Measurements from ENCODE around the gene SYNDIG1.

The SYNDIG1 gene

DNA sequence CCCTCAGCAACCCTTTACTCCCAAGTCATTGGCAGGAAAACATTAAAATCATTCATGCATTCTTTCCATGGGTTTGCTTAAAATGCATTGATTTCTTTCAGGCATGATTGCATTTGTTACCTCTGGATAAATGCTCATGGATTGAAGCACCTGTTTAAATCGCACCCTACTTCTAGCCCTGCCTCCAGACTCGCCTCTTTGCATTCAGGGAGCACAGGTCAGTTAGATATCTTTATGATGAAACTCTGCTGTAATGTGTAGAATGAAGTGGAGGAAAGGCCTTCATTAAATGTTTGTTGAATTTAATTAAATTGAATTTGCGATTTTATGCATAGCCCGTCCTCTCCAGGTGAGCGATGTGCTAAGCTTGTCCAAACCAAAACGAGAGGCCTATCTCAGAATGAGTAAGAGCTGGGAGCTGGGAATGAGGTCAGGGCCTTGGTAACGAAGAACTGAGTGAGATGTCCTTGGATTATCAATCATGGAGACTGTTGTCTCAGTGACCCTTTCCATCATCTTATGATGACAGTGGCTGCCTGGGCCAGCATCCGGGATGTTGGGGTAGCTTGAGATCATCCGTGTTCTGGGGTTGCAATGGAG lies 210.1 kb downstream of the SYNDIG1 start:
- no peak for DNase-seq

DNA sequence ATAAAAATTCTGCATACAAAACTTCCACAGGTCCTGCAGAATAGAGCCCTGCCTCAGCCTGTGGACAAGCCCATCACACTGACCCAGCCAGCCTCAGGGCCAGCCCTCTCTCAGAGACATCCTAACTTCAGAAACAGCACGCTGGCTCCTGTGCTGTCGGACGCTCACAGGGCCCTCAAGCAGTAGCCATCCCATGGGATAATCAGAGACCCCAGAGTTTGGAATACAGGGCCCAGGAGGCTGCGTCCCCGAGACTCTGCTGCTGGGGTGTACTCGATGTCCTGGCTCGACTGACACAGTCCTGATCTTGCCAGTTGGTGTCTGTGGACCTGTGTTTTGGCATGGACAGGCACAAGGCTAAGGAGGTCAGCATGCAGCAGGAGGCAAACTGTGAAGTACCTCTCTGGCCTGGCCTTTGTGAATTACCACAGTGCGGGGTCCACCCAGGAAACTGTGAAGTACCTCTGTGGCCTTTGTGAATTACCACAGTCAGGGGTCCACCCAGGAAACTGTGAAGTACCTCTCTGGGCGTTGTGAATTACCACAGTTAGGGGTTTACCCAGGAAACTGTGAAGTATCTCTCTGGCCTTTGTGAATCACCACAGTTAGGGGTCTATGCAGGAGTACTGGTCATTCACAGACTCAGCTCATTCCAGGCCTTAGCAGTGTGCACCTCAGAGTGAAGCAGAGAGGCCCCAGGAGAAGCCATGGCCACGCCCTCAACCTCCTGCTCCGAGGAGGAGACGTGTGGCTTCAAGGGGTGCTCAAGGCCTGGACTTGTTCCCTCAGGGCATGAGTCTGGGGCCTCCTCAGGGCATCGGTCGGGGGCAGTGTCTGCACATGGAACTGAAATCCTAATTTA lies 212.4 kb downstream of the SYNDIG1 start:
- no peak for DNase-seq

DNA sequence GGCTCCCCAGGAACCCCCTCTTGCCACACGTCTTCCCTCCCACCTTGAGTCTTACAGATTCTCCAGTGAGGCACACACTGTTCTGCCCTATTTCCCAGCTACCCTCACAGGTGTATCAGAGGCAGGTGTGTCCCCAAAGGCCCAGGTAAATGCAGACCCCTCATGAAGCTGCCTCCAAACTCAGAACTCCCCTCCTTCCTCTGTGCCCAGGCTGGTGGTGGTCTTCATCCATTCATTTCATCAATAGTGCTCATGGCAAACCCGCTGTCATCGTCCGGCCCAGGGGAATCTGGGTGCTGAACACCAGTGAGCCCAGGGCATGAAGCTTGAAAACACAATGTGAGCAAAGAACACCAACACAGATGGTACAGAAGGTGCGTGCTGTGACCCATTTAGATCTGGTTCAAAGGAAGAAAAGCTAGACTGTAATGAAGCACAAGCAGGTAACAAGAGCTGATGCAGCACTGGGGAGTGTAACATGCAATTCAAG lies 213.1 kb downstream of the SYNDIG1 start:
- DNase-seq, result no peak

DNA sequence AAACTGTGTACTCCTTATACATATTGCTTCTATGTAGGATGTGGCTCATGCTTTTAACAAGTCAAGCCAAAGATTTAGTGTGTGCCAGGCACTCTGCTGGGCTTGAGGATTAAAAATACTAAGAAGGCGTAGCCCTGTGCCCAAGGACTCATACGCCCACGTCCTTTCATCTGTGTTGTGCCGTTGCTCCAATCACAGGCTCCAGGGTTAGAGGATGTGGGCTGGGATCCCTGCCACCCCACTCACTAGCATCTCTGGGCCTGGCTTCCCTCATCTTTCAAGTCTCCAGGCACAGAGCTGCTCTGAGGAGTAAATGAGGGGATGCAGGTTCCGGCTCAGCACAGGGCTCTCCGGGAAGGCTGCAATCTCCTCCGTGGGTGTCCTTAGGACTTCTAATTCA lies 214.2 kb downstream of the SYNDIG1 start:
- no peak for DNase-seq

DNA sequence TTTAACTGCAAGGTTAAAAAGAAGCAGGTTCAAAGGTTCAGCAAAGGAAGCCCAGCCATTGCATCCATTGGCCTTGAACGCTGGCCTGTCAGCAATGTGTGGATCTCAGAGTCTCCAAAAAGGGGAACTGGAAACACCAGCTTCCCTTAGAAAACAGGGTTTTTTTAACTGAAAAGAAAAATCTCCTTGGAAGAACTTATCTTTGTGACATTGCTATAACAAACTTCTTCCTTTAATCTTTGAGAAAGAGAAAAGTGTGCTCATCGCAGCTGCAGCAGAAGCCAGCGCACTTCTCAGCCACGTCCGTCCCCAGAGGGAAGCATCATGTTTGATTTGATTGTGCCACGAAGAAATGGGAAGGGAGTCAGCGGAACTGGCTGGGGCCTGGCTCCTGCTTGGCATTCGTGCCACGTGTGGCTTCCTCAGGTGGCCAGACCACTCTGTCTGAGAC lies 215.0 kb downstream of the SYNDIG1 start:
- DNase-seq, result no peak

DNA sequence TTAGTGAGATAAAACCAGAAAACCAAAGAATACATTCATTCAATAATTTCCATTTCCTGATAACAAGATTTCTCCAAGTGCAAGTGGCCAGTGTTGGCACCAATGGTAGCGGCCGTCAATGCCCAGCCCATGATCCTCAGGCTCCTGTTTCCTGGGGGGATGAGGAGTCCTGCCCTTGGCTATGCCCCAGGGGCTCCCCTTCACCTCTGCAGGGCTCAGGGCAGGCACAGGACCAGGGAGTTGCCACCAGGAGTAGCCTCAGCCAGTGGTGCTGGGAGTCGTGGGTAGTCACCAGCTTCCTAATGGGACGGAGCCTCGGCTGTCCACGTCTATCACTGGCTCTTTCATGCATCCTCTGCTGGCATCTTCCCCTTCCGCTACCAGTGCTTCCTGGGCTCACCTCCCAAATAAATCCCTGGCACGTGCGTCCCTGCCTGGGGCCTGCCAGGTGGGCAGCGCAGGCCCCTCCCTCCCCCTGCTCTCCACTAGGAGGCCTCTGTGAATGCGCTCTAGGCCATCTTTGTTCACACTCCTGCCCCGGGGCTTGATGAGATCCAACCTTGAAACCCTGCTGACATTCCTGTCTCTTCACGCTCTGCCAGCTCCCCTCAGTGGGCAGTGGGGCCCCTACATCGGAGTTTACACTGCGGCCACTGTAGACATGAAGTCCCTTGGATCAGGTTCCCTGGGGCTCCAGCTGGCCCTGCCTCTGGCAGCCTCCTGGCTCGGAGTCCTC lies 215.7 kb downstream of the SYNDIG1 start:
- no peak for DNase-seq

DNA sequence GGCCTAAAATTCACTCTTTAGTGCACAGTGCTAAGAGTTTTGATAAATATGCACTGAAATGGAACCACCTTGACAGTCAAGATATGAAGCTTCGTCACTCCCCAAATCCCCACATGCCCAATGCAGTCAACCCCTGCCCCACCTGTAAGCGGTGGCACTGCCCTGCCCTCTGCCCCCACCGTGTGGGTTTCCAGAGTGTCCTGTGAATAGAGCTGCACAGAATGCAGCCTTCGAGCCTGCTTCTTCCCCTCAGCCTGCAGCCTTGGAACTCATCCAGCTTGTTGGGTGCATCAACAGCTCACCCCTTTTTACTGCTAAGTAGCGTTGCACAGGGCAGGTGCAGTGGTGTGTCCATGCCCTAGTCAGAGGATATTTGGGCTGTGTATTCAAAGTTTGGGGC lies 216.3 kb downstream of the SYNDIG1 start:
- DNase-seq, result no peak

DNA sequence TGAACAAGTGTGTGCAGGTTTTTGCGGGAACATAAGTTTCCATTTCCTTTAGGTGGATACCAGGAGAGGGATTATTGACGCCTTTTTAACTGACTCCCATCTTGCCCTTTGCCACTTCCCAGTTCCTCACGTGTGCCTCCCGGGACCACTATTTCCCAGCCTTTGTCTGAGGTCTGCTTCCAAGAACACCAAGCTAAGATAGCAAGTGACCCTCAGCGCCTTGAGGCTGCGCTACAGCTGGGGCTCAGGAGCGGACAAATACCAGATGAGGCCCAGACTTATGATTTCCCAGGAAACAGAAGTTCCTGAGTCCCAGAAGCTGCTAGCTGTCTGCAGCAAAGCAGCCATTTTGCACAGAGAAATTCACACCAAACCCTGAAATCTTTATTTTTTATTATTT lies 216.7 kb downstream of the SYNDIG1 start:
- no peak for DNase-seq

DNA sequence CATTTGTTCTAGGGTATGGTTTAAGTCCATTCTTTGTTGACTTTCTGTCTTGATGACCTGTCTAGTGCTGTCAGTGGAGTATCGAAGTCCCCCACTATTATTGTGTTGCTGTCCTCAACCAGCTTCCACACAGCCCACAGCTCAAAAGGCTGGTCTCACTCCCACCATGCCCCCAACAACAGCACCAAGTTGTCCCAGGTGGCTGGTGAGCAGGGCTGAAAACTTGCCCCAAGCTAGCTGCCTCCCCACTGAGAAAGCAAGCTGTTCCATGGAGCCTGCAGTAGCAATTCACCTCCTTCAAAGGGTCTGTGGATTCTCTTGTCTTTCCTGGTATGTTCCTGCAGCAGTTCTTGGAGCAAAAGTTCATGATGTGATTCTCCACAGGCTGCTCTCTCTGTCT lies 221.0 kb downstream of the SYNDIG1 start:
- DNase-seq, result no peak

DNA sequence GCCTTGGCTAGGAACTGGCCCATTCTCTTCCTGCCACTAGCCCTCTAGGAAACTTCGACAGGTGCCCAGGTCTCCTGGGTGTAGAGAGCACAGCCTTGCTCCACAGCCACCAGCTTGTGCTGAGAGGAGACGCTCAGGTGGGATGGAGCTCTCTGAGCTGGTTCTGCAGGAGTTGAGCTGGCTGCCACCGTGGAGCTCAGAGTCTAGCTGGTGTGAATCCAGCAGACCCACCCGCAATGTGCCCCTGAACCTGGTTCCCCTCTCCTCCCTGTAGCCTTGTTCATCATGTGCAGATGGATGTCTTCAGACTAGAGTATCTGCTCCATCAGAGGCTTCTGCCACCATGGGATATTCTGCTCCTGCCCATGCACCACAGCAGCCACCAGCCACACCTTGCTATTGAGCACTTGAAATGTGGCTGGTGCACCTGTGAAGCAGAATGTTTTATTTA lies 222.5 kb downstream of the SYNDIG1 start:
- DNase-seq, result no peak

DNA sequence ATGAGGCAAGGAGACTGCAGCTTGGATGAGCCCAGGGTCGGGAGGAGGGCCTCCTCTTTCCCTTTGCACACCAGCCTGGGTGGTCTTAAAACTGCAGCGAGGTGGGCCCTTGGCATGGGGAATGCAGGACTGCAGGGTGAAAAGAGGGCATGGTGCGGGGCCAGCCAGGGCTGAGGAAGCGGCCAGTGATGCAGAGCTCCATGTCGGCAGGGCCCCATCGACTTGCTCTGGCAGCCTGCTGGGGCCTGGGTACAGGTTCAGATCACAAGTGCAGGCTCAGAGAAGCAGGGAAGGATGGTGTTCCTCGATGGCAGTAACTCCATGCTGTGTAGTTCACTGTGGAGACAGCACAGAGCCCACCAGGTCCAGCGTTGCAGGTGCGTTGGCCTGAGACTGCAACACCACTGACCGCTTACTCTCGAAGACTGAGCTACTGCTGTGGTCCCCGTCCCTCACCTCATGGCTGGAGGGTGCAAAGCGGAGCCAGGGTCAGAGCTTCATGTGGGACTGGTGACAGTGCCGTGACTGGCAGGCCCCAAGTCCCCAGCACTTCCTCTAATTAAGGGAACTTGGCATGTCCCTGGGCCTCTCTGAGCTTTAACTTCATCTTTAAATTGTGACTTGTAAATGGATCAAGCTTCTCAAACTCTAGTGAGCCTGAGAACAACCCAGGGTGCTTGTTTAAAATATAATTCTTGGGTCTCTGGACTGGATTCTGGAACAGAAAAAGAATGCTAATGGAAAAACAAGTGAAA lies 223.2 kb downstream of the SYNDIG1 start:
- DNase-seq, result no peak

DNA sequence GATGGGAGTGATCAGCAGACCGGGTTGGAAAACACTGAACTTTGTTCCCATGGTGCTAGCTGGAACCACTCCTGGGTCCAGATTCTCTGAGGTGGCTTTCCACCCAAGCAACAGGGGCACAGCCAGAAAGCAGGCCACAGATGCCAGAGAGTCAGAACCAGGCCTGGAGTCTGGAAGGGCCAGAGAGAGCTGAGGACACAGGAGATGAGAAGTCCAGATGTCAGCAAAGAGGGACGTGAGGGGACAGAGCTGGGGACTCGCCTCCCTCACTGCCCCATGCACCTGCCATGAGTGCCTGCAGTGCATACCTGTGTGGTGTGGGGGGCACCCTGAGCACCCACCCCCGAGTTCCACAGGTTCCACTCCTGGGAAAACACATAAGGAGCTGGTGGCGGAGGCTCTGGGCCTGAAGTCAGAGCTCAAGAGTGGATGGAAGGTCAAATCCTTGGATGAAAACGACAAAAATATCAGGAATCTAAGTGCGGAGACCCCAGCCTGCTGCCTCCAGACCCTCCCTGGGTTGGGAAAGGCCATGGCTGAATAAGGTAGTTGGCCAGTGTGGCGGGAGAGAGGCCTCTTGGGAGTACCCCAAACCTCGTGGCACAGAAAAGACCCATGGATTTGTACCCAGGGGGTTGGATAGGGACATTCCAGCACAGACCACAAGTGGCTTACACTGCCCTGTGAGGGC lies 224.2 kb downstream of the SYNDIG1 start:
- DNase-seq, result no peak

DNA sequence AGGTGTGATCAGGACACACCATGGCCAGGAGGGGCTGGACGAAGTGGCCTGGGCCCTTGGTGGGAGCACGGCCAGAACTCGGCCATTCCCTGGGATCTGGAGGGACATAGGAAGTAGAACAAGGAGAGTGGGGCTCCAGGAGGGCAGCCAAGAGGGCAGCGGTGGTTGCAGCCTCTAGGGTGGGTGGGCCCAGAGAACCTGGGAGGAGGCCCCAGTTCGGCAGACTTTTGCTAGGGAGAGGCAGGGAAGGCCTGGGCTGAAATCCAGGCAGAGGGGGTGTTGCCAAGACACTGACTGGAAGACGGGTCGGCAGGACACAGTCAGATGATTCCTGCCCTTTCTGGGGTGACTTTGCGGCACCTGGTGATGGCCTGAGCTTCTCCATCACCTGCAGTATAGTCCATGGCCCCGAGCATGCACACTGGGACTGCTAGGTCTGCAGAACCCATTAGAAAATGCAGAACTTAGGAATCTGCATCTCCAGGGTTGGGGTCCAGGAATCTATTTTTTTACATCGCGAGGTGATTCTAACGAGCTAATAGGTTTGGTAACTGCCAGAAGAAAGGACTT lies 224.8 kb downstream of the SYNDIG1 start:
- no peak for DNase-seq

DNA sequence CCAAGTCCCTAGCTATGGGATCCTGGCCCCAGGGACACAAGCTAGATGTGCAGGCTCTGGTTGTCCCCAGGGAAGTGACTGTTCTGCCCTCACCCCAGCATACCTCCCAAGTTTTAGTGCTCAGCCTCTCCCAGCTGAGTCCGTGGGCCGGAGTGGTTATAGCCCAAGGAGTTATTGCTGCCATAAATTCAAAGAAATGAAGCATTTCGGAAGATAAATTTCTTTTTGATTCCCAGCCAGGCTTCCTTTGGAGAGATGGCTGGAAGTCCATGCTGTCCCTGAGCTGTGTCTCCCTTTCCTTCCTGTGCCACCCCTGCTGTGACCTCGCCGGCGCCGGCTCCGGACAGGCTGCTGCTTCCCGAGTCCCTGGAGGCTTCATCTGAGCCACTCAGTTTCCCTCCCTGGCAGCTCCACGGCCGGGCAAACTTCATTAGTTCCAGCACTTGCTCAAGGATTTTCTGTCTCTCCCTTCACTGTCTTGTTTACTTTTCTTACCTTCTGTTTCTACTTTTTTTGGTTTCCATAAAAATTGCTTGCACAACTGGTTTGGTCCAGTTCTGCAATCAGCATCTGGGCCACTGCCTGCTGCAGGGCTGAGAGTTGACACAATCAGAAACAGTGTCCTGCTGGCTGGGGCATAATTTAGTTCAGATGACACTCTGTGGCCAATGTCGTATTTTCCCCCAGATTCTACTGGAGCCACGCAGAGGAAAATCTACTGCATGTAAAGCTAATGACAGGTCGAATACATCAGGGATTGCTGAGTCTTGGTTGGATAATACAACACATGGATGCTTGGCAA lies 225.5 kb downstream of the SYNDIG1 start:
- no peak for DNase-seq

DNA sequence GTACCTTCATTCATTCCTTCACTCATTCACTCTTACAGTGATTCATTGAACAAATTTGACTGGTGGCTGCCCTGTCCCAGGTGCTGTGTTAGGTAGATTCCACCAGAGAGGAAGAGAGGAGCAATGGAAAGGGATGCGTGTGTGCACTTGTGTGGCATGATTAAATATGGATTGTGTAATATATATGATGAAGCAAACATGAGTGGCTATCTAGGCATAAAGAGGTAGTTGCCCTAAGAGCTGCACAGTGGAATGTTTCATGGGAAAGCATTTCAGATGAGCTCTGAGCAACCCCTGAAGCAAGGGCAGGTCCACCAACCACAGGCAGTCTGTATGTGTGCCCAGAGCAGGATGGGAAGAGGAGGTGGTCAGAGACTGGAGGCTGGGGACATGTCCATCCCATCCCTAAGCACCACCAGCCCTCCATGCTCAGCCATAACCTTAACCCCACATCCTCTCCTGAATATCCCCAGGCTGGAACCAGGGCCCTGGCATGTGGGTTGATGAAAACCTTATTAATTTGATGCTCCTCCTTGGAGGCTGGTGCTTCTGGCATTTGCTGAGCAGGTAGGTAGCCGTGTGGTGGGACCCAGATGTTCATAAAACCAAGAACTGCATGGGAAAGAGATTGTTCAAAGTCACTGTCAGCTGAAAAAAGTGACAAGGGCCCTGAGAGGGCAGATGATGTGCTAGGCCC lies 226.2 kb downstream of the SYNDIG1 start:
- no peak for DNase-seq

DNA sequence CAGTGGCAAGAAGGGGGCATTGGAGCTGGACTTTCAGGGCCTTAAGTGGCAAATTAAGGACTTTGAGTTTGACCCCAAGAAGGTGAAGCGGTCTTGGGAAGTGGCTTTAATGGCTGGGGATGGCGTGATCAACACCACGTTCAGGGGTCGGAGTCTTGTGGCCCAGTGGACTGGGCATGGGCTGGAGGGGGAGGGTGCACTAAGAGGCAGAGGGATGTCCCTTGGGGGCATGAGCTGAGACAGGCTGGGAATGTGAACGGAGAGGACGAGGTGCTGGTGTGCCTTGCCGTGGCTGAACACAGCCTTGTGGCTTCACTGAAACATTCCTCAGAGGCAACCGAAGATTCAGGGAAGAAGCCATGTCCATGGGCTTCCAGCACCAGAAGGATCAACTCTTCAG lies 227.0 kb downstream of the SYNDIG1 start:
- no peak for DNase-seq

DNA sequence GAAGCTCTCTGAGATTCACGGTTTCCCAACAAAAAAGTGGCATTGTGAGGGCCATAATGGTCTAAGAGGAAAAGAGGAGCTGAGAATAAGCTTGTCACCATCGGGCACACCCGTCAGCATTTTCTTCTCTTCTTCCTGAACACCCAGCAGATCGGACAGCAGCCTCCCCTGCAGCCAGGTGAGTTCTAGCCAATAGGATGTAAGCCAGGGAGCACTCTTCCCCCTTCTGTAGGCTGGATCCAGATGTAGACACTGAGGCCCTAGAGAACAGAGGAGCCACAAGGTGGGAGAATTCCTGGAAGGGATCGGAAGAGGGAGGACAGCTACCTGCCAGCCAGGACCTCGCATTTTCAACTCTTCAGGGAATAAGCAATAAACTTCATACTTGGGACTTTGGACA lies 228.0 kb downstream of the SYNDIG1 start:
- no peak for DNase-seq

DNA sequence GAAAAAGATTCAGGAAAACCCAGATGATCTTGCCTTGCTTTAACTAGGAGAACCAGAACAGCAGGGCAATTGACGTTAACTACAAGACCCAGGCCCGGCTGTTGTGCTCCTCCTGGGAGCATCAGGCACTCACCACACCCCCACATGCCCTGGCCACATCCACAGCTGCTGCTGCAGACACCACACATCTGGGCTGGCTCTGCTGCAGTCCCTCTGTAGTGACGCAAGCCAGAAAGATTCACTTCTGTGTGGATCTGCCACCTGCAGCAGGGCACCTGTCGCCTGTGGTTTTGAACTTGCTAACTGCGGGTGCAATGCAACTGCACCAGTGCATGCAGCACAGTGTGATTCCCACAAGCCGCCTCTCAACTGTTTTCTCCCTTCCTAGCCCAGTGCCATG lies 228.8 kb downstream of the SYNDIG1 start:
- DNase-seq, result no peak

DNA sequence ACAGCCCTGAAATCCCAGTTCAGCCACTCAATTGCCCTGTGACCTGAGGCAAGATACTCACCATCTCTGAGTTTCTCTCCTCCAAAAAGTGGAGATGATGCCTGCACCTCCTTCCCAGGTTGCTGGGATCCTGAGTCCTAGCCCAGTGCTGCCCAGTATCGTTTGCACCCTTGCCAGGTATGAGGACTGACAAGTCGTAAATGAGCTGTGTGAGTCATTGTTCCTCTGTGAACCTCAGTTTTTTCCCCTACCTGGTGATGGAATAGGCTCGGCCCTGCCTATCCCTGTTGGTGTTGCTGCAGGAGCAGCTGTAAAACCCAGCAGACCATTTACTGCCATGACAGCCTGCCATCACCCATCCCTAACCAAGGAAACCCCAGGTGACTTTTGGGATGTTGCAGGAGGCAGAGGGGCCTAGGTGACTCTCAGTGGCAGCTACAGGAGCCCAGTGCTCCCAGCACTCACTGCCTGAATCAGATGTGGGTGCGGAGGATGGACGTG lies 229.3 kb downstream of the SYNDIG1 start:
- no peak for DNase-seq
